ENCODE measurements around the gene PITPNM3. TPM values are rescaled to one million over a fixed set of nuclear protein-coding genes. Genes with fewer than 3 reads are reported as not detected.

Gene PITPNM3
- total and polyA plus RNA-seq, 11 donors: 0.16 to 1.7 (median 0.33) TPM

- Histone ChIP-seq H3K4me1 (peaks cover 0 to 14% (median 0%) of the 10 kb centered on the region in 12 donors), H3K27ac (no peak overlapping the region), H3K4me3 (no peak overlapping the region), H3K36me3 (no peaks in the 10 kb centered on the region), H3K27me3 (peaks cover 0 to 16% (median 0%) of the 10 kb centered on the region in 9 donors), H3K9me3 (peaks cover 0 to 10% (median 6%) of the 10 kb centered on the region in 12 donors)
- no peak for TF ChIP-seq POLR2A (IDR thresholded peaks at IDR 0.05)
- no peak for TF ChIP-seq CTCF (IDR thresholded peaks at IDR 0.05)
- no peak for DNase-seq
- intact Hi-C loops (cut with DNase I): loop anchor here in 1 of 10 donors (10.0 kb wide), 1 partner anchor 724 kb away; no protein-coding TSS in a partner anchor
- WGBS, 4 donors: 85 to 94% (median 88%) methylated on average over 11 to 17 of the region's 17 CpGs
- ATAC-seq: no peak
These were observed 128.0 kb downstream of the PITPNM3 start for GRCh38 chr17:6428207-6428965.

- Histone ChIP-seq H3K27ac (no peak overlapping the region), H3K27me3 (peaks cover 0 to 18% (median 0%) of the 10 kb centered on the region in 9 donors), H3K9me3 (peaks cover 0 to 10% (median 6%) of the 10 kb centered on the region in 12 donors), H3K36me3 (no peaks in the 10 kb centered on the region), H3K4me1 (peaks cover 0 to 14% (median 0%) of the 10 kb centered on the region in 12 donors), H3K4me3 (no peak overlapping the region)
- TF ChIP-seq CTCF (IDR thresholded peaks at IDR 0.05): no peak
- no peak for TF ChIP-seq POLR2A (IDR thresholded peaks at IDR 0.05)
- intact Hi-C loops (cut with DNase I): loop anchor here in 1 of 10 donors (10.0 kb wide), 1 partner anchor 723 kb away; no protein-coding TSS in a partner anchor
- ATAC-seq (no peak), DNase-seq (no peak)
- WGBS, 4 donors: 55 to 70% (median 68%) methylated on average over 7 of the region's 7 CpGs
These were observed 129.0 kb downstream of the PITPNM3 start for GRCh38 chr17:6427279-6427781.

- intact Hi-C loops (cut with DNase I): loop anchor here in 1 of 10 donors (10.0 kb wide), 1 partner anchor 722 kb away; no protein-coding TSS in a partner anchor
These were observed 129.8 kb downstream of the PITPNM3 start for GRCh38 chr17:6426356-6427101.

More at GRCh38 chr17:6426356-6427101, 129.8 kb downstream of the PITPNM3 start:
- H3K27ac ChIP-seq: no peak overlapping the region
- H3K36me3 ChIP-seq: no peaks in the 10 kb centered on the region
- no peak for ATAC-seq
- DNase-seq: no peak
- TF ChIP-seq CTCF (IDR thresholded peaks at IDR 0.05): no peak
- no peak for TF ChIP-seq POLR2A (IDR thresholded peaks at IDR 0.05)
- peaks cover 0 to 18% (median 0%) of the 10 kb centered on the region in 9 donors for H3K27me3 ChIP-seq
- H3K4me1 ChIP-seq: peaks cover 0 to 14% (median 0%) of the 10 kb centered on the region in 12 donors
- peaks cover 0 to 10% (median 6%) of the 10 kb centered on the region in 12 donors for H3K9me3 ChIP-seq
- WGBS, 4 donors: 90 to 93% (median 91%) methylated on average over 21 to 25 of the region's 25 CpGs
- no peak overlapping the region for H3K4me3 ChIP-seq

All from heart left ventricle (tissue), 16 donors.